Fibroblast of skin of right quadriceps (primary cell): ENCODE measurements around the gene DNAJC16.

Experiments
- DNase-seq: peaks from one replicate; pipeline ENCODE4 v3.0.0-alpha.2; 2013

Gene DNAJC16

DNA sequence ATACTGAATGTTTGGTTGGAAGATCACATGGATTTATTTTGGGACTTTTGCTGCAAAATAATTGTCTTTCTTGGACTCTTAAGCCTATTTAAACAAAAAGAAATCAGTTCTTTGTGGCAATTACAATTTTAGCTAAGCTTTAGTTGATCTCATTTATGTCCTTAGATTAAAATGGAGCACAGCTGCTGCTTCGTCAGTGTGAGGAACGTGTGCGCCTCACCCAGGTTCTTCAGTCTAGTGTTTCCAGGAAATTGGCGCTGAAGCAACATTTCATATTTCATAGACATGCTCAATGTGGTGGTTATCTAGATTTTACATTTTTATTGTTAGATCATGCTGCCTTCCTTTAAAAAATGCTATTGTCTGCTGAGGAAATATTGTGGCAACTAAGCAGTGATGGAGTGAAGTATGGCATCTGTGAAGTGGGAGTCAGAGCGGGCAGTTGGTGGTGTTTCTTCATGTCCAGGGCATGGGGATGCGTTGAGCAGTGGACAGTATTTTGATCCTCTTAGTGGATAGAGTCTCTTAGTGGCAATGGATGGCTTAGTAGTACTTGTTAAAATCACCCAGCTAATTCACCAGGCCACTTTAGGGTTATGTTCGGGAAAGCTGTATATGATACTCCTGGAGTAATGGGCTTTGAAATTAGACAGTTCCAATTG is 96.2 kb downstream of the DNAJC16 start:
- no peak for DNase-seq

DNA sequence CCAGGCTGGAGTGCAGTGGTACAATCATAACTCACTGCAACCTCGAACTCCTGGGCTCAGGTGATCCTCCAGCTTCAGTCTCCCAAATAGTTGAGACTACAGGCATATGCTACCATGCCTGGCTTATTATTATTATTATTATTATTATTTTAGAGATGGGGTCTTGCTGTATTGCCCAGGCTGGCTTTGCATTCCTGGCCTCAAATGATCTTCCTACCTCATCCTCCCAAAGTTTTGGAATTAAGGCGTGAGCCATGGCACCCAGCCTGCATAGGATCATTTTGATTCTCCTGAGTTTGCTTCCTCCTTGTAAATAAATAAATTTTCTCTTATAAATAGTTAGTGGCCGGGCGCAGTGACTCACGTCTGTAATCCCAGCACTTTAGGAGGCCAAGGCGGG is 96.8 kb downstream of the DNAJC16 start:
- no peak for DNase-seq

DNA sequence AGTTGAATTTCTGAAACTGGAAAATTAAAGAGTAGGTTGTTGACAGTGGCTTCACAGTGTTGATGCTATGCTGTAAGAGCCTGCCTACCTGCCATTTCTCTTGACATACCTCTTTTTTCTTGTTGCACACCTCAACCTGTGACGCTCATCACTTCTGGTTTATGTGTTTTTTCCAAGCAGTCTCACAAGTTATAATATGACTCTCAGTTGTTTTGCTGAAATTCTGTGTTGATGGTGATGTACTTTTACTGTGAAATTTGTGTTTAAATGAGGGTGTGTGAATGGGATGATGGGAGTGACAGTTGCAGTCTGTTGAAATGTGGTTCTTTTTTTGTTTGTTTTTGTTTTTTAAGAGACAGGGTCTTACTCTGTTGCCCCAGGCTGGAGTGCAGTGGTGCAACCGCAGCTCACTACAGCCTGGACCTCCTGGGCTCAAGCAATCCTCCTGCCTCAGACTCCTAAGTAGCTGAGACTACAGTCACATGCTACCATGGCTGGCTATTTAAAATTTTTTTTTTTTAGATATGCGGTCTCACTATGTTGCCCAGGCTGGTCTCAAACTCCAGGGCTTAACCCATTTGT is 97.6 kb downstream of the DNAJC16 start:
- DNase-seq = no peak

DNA sequence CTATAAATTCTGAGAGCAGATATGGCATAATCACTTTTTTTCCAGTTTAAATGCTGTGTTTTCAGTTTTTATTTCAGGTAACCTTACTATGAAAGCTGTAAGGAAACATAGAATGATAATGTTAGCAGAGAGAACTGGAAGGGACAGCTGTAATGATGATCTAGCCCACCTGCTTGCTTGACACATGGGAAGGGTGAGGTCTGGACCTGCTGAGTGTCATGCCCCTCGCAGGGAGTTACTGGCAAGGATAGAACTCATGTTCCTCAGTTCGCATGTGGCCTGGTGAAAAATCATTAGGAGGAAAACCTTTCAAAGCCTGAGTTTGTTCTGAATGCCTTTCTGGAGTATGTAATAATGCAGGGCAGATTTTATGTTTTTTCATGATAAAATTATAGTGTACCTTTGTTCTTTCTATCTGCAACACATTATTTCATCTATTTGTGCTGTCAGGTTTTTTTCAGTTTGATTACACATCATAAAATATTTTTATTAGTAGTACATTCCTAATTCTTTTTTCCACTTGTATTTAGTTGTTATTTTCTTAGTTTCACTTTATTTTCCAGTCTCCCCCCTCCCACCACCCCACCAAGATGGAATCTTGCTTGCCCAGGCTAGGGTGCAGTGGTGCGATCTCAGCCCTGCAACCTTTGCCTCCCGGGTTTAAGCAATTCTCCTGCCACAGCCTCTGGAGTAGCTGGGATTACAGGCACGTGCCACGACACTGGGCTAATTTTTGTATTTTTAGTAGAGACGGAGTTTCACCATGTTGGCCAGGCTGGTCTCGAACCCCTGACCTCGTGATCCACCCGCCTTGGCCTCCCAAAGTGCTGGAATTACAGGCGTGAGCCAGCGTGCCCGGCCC is 98.6 kb downstream of the DNAJC16 start:
- no peak for DNase-seq
